CD4-positive, alpha-beta T cell treated with Interleukin-12 subunit alpha and Interleukin-12 subunit beta, for 1 hour (primary cell): ENCODE data around the gene PPARA.

Source experiments
- DNase-seq: peaks from one replicate; pipeline ENCODE4 v3.0.0-alpha.2; 2020

The PPARA gene

GRCh38 chr22:46114518-46115387 lies 35.6 kb upstream of the PPARA start:
- DNase-seq = no peak

- DNase-seq = no peak
Observed at GRCh38 chr22:46115388-46115678, 35.0 kb upstream of the PPARA start.

GRCh38 chr22:46115755-46116490 lies 34.4 kb upstream of the PPARA start:
- no peak for DNase-seq

GRCh38 chr22:46116491-46116958 lies 33.8 kb upstream of the PPARA start:
- DNase-seq = peak; percentile 88

GRCh38 chr22:46117206-46118199 lies 32.8 kb upstream of the PPARA start:
- no peak for DNase-seq

- DNase-seq = no peak
Observed at GRCh38 chr22:46119093-46119728, 31.1 kb upstream of the PPARA start.

GRCh38 chr22:46119729-46120419 lies 30.5 kb upstream of the PPARA start:
- DNase-seq = no peak

GRCh38 chr22:46120420-46120737 lies 29.9 kb upstream of the PPARA start:
- no peak for DNase-seq

GRCh38 chr22:46121079-46121478 lies 29.2 kb upstream of the PPARA start:
- no peak for DNase-seq

GRCh38 chr22:46121523-46122287 lies 28.6 kb upstream of the PPARA start:
- DNase-seq = no peak

GRCh38 chr22:46122511-46122971 lies 27.8 kb upstream of the PPARA start:
- peak; percentile 71 for DNase-seq

GRCh38 chr22:46122980-46123693 lies 27.2 kb upstream of the PPARA start:
- no peak for DNase-seq

- no peak for DNase-seq
Observed at GRCh38 chr22:46123694-46124382, 26.5 kb upstream of the PPARA start.

GRCh38 chr22:46124383-46125144 lies 25.8 kb upstream of the PPARA start:
- DNase-seq = no peak

GRCh38 chr22:46125311-46125710 lies 25.0 kb upstream of the PPARA start:
- DNase-seq = no peak

- no peak for DNase-seq
Observed at GRCh38 chr22:46125816-46126765, 24.2 kb upstream of the PPARA start.

- no peak for DNase-seq
Observed at GRCh38 chr22:46126853-46127385, 23.4 kb upstream of the PPARA start.
